CD4-positive, alpha-beta memory T cell (primary cell): ENCODE results near the gene MYO18B. TPM values are rescaled to one million over a fixed set of nuclear protein-coding genes. Genes with fewer than 3 reads are reported as not detected.

Experiments used
- CTCF ChIA-PET: fragments of 350-600 bp; sonication (Branson Sonifier 250); formaldehyde crosslinking; loops from one replicate; lab custom pipeline; 2021; ENCODE audit warnings: inconsistent platforms; ENCODE audit not compliant: partially characterized antibody; lab: Charles Lee
- POLR2A ChIA-PET: fragments of 350-600 bp; sonication (Branson Sonifier 250); formaldehyde crosslinking; loops from one replicate; lab custom pipeline; 2021; ENCODE audit not compliant: partially characterized antibody; lab: Charles Lee
- DNase-seq, 5 donors: peaks; one replicate each; pipeline versions ENCODE4 v3.0.0 to v3.0.0-alpha.2; 2020 to 2022; ENCODE audit warnings: mixed read lengths in 1 of 5
- H3K27ac ChIP-seq: one replicate; pipeline ENCODE4 v1.7.0; 2013; ENCODE audit warnings: low read depth, low read length
- H3K27me3 ChIP-seq: 2 replicates; pipeline ENCODE4 v1.7.0; 2013; ENCODE audit warnings: mild to moderate bottlenecking, low read length, moderate library complexity; ENCODE audit not compliant: insufficient read depth
- H3K36me3 ChIP-seq: 2 replicates; pipeline ENCODE4 v1.7.0; 2013; ENCODE audit warnings: mild to moderate bottlenecking, low read length, moderate library complexity; ENCODE audit not compliant: insufficient read depth
- H3K4me1 ChIP-seq: 2 replicates; pipeline ENCODE4 v1.7.0; 2013; ENCODE audit warnings: mild to moderate bottlenecking, low read length, moderate library complexity; ENCODE audit not compliant: insufficient read depth
- H3K4me3 ChIP-seq, 2 donors: one replicate each; pipeline ENCODE4 v1.7.0; 2013; ENCODE audit warnings: low read length in 2 of 2, mild to moderate bottlenecking in 1 of 2
- H3K9me3 ChIP-seq, 2 donors: one replicate each; pipeline ENCODE4 v1.7.0; 2013; ENCODE audit warnings: low read length in 2 of 2, control low read depth in 1 of 2; ENCODE audit not compliant: control insufficient read depth in 1 of 2
- H3K27ac Mint-ChIP-seq, 7 donors: one replicate each; pipeline ENCODE4 v1.8.0; 2020 to 2021; ENCODE audit warnings: mixed read lengths in 7 of 7, mild to moderate bottlenecking in 6 of 7, inconsistent platforms in 3 of 7, moderate library complexity in 3 of 7
- H3K27me3 Mint-ChIP-seq, 2 donors: one replicate each; pipeline ENCODE4 v1.8.0; 2020 to 2021; ENCODE audit warnings: mixed read lengths in 2 of 2
- H3K36me3 Mint-ChIP-seq, 2 donors: one replicate each; pipeline ENCODE4 v1.8.0; 2020 to 2021; ENCODE audit warnings: mixed read lengths in 2 of 2, inconsistent platforms in 1 of 2, mild to moderate bottlenecking in 1 of 2
- H3K4me1 Mint-ChIP-seq, 4 donors: one replicate each; pipeline ENCODE4 v1.8.0; 2020 to 2021; ENCODE audit warnings: mixed read lengths in 4 of 4, mild to moderate bottlenecking in 1 of 4
- H3K4me3 Mint-ChIP-seq, 8 donors: one replicate each; pipeline ENCODE4 v1.8.0; 2020 to 2021; ENCODE audit warnings: mixed read lengths in 8 of 8, mild to moderate bottlenecking in 7 of 8, moderate library complexity in 6 of 8, inconsistent platforms in 3 of 8
- H3K9me3 Mint-ChIP-seq, 8 donors: one replicate each; pipeline ENCODE4 v1.8.0; 2020 to 2021; ENCODE audit warnings: mixed read lengths in 8 of 8, mild to moderate bottlenecking in 5 of 8, inconsistent platforms in 3 of 8, moderate library complexity in 1 of 8
- intact Hi-C: fragments of 100-400 bp; cut with micrococcal nuclease; formaldehyde crosslinking; loops from one replicate; pipeline ENCODE4 v1.15.1; 2023
- polyA plus RNA-seq, 2 donors: library from polyadenylated mRNA; unstranded; fragments of 300-500 nt; fragmentation: Illumina TruSeq; gene quantifications; one replicate each; pipeline ENCODE4 v1.2.3, GENCODE V29; 2021
- total RNA-seq, 2 experiments: library from RNA; stranded (reverse); gene quantifications; one replicate each; pipeline ENCODE4 v1.2.3, GENCODE V29; 2021

MYO18B gene
- total and polyA plus RNA-seq, 4 experiments from 2014 or later = 0.02 to 0.26 (median 0.19) TPM; not detected in 1

DNA sequence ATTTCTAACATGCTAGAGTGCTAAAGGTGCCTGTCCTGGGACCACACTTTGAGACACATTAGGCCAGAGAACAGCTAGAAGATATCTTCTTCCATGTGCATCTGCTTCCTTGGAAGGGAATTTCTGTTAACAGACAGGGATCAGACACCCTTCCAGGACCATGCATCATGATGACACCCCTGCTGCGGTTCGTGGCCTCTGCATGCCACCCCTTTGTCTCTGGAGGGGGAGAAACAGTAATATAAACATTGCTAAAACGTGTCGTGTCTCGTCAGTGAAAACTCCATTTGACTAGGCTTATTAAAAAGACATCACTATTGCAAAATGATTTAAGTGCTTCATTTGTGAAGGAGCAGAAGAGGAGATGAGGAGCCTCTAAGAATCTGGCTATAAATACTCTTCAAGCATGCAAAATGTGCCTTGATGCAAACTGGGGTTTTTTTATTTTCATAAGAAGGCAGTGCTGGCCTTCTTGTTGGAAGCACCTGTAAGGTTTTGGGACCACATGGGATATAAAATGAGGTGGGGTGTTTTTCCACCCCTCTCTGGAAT is 141.6 kb downstream of the MYO18B start:
- no peak overlapping the region for H3K27ac Mint-ChIP-seq
- Histone ChIP-seq H3K4me1 (no peaks in the 10 kb centered on the region), H3K4me3 (no peak overlapping the region), H3K27me3 (no peaks in the 10 kb centered on the region), H3K36me3 (no peaks in the 10 kb centered on the region), H3K9me3 (no peaks in the 10 kb centered on the region), H3K27ac (no peak overlapping the region)
- ChIA-PET CTCF (no interaction called here), POLR2A (no interaction called here)
- no peaks in the 10 kb centered on the region for H3K36me3 Mint-ChIP-seq
- intact Hi-C loops = no loop called here
- no peaks in the 10 kb centered on the region for H3K4me1 Mint-ChIP-seq
- H3K27me3 Mint-ChIP-seq = peaks cover 2% of the 10 kb centered on the region in 2 donors
- H3K4me3 Mint-ChIP-seq = no peak overlapping the region
- DNase-seq = no peak
- H3K9me3 Mint-ChIP-seq = peaks cover 0 to 2% (median 0%) of the 10 kb centered on the region in 8 donors

GRCh38 chr22:25884121-25884520 is 142.1 kb downstream of the MYO18B start:
- no peak overlapping the region for H3K4me3 ChIP-seq
- ChIA-PET CTCF (no interaction called here), POLR2A (no interaction called here)
- H3K27me3 ChIP-seq = no peaks in the 10 kb centered on the region
- H3K36me3 ChIP-seq = no peaks in the 10 kb centered on the region
- DNase-seq = no peak
- H3K4me1 ChIP-seq = no peaks in the 10 kb centered on the region
- H3K4me1 Mint-ChIP-seq = no peaks in the 10 kb centered on the region
- peaks cover 0 to 2% (median 0%) of the 10 kb centered on the region in 8 donors for H3K9me3 Mint-ChIP-seq
- H3K36me3 Mint-ChIP-seq = no peaks in the 10 kb centered on the region
- no peaks in the 10 kb centered on the region for H3K9me3 ChIP-seq
- H3K27me3 Mint-ChIP-seq = peaks cover 2 to 4% of the 10 kb centered on the region in 2 donors
- intact Hi-C loops = no loop called here
- no peak overlapping the region for H3K4me3 Mint-ChIP-seq
- no peak overlapping the region for H3K27ac Mint-ChIP-seq
- H3K27ac ChIP-seq = no peak overlapping the region

DNA sequence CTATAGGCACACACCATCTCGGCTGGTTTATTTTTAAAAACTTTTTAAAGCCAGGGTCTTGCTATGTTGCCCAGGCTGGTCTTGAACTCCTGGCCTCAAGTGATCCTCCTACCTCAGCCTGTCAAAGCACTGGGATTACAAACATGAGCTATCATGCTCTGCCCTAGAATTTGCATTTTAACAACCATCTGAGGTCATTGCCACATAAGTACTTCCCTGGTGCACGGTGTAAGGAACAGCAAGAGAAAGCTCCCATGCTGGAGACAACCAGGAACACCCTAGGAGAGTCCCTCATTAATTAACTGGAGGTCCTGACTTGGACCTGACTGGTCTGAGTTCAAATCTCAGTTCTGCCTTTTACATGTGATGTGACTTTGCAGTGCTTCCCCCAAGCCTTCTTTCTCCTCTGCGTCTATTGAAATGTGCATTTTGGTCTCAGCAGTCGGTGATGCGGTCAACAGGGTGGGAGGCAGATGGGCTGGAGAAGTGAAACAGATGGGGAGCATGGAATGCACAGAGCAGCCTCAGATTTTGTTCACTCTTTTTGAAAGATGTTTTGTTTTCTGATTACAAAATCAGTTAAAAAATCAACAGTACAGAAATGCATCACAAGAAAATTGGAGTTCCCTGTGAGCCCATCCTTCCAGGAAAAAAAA is 146.5 kb downstream of the MYO18B start:
- POLR2A ChIA-PET = no interaction called here
- CTCF ChIA-PET = no interaction called here

DNA sequence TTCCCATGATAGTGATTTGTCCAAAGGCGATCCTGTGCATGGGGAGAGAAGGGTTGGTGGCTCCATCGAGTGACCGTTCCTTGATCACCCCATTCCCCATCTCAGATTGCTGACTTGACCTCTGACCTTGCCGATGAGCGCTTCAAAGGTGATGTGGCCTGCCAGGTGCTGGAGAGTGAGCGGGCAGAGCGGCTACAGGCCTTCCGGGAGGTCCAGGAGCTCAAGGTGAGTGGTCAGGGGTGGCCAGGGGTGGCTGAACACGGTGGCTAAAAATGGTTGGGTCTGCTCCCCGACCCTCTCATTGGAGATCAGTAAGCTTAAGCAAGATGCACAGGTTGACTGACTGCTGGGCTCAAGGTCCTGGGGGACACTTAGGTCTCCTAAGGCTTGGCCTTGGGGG is 148.7 kb downstream of the MYO18B start:
- intact Hi-C loops = no loop called here

More for the DNA sequence above, 146.5 kb downstream of the MYO18B start:
- Mint-ChIP-seq H3K9me3 (no peaks in the 10 kb centered on the region), H3K4me1 (no peaks in the 10 kb centered on the region), H3K36me3 (no peaks in the 10 kb centered on the region), H3K4me3 (no peak overlapping the region), H3K27ac (no peak overlapping the region), H3K27me3 (peaks cover 7% of the 10 kb centered on the region in 2 donors)
- no peak overlapping the region for H3K4me3 ChIP-seq
- no peaks in the 10 kb centered on the region for H3K9me3 ChIP-seq
- H3K4me1 ChIP-seq = no peaks in the 10 kb centered on the region
- intact Hi-C loops = no loop called here
- no peaks in the 10 kb centered on the region for H3K36me3 ChIP-seq
- no peak for DNase-seq
- no peaks in the 10 kb centered on the region for H3K27me3 ChIP-seq
- H3K27ac ChIP-seq = no peak overlapping the region

GRCh38 chr22:25892678-25893077 is 150.7 kb downstream of the MYO18B start:
- H3K4me1 ChIP-seq = no peaks in the 10 kb centered on the region
- H3K4me3 Mint-ChIP-seq = no peak overlapping the region
- ChIA-PET CTCF (no interaction called here), POLR2A (no interaction called here)
- intact Hi-C loops = no loop called here
- no peaks in the 10 kb centered on the region for H3K27me3 ChIP-seq
- peaks cover 9 to 19% of the 10 kb centered on the region in 2 donors for H3K27me3 Mint-ChIP-seq
- H3K4me1 Mint-ChIP-seq = no peaks in the 10 kb centered on the region
- no peak for DNase-seq
- H3K27ac Mint-ChIP-seq = no peak overlapping the region
- H3K36me3 ChIP-seq = no peaks in the 10 kb centered on the region
- no peak overlapping the region for H3K4me3 ChIP-seq
- H3K27ac ChIP-seq = no peak overlapping the region
- peaks cover 0 to 2% (median 0%) of the 10 kb centered on the region in 8 donors for H3K9me3 Mint-ChIP-seq
- no peaks in the 10 kb centered on the region for H3K36me3 Mint-ChIP-seq
- H3K9me3 ChIP-seq = no peaks in the 10 kb centered on the region

More for the DNA sequence above, 148.7 kb downstream of the MYO18B start:
- Histone ChIP-seq H3K36me3 (no peaks in the 10 kb centered on the region), H3K4me3 (no peak overlapping the region), H3K9me3 (no peaks in the 10 kb centered on the region), H3K4me1 (no peaks in the 10 kb centered on the region), H3K27me3 (no peaks in the 10 kb centered on the region), H3K27ac (no peak overlapping the region)
- no peaks in the 10 kb centered on the region for H3K36me3 Mint-ChIP-seq
- peaks cover 6 to 13% of the 10 kb centered on the region in 2 donors for H3K27me3 Mint-ChIP-seq
- no peak for DNase-seq
- POLR2A ChIA-PET = no interaction called here
- no peak overlapping the region for H3K4me3 Mint-ChIP-seq
- CTCF ChIA-PET = no interaction called here
- no peak overlapping the region for H3K27ac Mint-ChIP-seq
- no peaks in the 10 kb centered on the region for H3K4me1 Mint-ChIP-seq
- H3K9me3 Mint-ChIP-seq = peaks cover 0 to 2% (median 0%) of the 10 kb centered on the region in 8 donors

- no peaks in the 10 kb centered on the region for H3K36me3 ChIP-seq
- H3K27ac Mint-ChIP-seq = no peak overlapping the region
- H3K4me1 Mint-ChIP-seq = no peaks in the 10 kb centered on the region
- ChIA-PET CTCF (interaction anchor here (1.7 kb wide), 1 partner anchor 9 kb away, joined by 6 read pairs; no protein-coding TSS in a partner anchor), POLR2A (no interaction called here)
- no peaks in the 10 kb centered on the region for H3K27me3 ChIP-seq
- H3K36me3 Mint-ChIP-seq = no peaks in the 10 kb centered on the region
- H3K4me3 Mint-ChIP-seq = no peak overlapping the region
- no peaks in the 10 kb centered on the region for H3K9me3 ChIP-seq
- no peak overlapping the region for H3K4me3 ChIP-seq
- H3K4me1 ChIP-seq = no peaks in the 10 kb centered on the region
- peaks cover 5 to 14% of the 10 kb centered on the region in 2 donors for H3K27me3 Mint-ChIP-seq
- no peak for DNase-seq
- peaks cover 0 to 2% (median 0%) of the 10 kb centered on the region in 8 donors for H3K9me3 Mint-ChIP-seq
- no peak overlapping the region for H3K27ac ChIP-seq
- intact Hi-C loops = no loop called here
These were observed 153.7 kb downstream of the MYO18B start for GRCh38 chr22:25895678-25896077.

DNA sequence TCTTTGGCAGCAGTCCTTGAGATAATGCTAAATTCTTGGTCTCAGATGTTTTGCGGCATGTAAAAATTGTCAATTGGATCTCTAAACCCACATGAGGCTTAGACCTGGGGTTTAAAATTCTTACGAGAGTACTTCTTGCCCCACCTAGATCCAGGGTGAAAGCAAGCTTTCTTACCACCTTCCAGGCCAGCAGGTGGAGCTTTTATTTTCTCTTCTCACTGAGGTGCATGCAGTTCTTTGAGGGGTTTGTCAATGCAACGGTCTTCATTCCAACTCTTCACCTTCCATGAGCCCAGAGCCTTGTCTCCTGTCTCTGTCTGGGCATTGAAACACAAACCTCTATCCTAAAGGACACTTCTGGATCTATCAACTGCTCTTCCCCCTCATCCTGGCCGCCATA is 154.1 kb downstream of the MYO18B start:
- no peak overlapping the region for H3K27ac Mint-ChIP-seq
- Histone ChIP-seq H3K4me3 (no peak overlapping the region), H3K27ac (no peak overlapping the region), H3K36me3 (no peaks in the 10 kb centered on the region), H3K9me3 (no peaks in the 10 kb centered on the region), H3K4me1 (no peaks in the 10 kb centered on the region), H3K27me3 (no peaks in the 10 kb centered on the region)
- no peaks in the 10 kb centered on the region for H3K4me1 Mint-ChIP-seq
- no peak overlapping the region for H3K4me3 Mint-ChIP-seq
- DNase-seq = no peak
- ChIA-PET CTCF (interaction anchor here (1.7 kb wide), 1 partner anchor 8 kb away, joined by 6 read pairs; no protein-coding TSS in a partner anchor), POLR2A (no interaction called here)
- intact Hi-C loops = no loop called here
- no peaks in the 10 kb centered on the region for H3K36me3 Mint-ChIP-seq
- peaks cover 5 to 14% of the 10 kb centered on the region in 2 donors for H3K27me3 Mint-ChIP-seq
- H3K9me3 Mint-ChIP-seq = peaks cover 0 to 2% (median 0%) of the 10 kb centered on the region in 8 donors
